Heart left ventricle (tissue), 16 donors: ENCODE data around the gene INTS2. TPM values are rescaled to one million over a fixed set of nuclear protein-coding genes. Genes with fewer than 3 reads are reported as not detected.
"Not testable (repeated sequence)": the region's sequence is repeated elsewhere in the genome, so short reads cannot be mapped to it uniquely, and the experiment has no call there.

ENCODE experiments used
- ATAC-seq, 4 donors: fragments of 200-7000 bp; cut with Tn5 transposase; one replicate each; pipeline ENCODE4 v1.9.1; 2020 to 2022; ENCODE audit warnings: moderate library complexity in 4 of 4, mild to moderate bottlenecking in 3 of 4, moderate number of reproducible peaks in 1 of 4
- DNase-seq, 5 donors: peaks; one replicate each; pipeline ENCODE4 v3.0.0-alpha.2; 2020
- H3K27ac ChIP-seq, 12 donors: fragments of 200-600 bp; sonication (generic) in 4 of 12; one replicate each; pipeline versions ENCODE4 v1.5.0 to v1.8.0; 2016 to 2022; ENCODE audit warnings: mild to moderate bottlenecking in 2 of 12
- H3K27me3 ChIP-seq, 9 donors: fragments of 200-600 bp; sonication (generic) in 2 of 9; one replicate each; pipeline versions ENCODE4 v1.5.1 to v1.8.0; 2016 to 2022; ENCODE audit warnings: mild to moderate bottlenecking in 3 of 9
- H3K36me3 ChIP-seq, 9 donors: fragments of 200-600 bp; sonication (generic) in 2 of 9; one replicate each; pipeline versions ENCODE4 v1.5.0 to v1.8.0; 2018 to 2022; ENCODE audit warnings: mild to moderate bottlenecking in 2 of 9
- H3K4me1 ChIP-seq, 12 donors: fragments of 200-600 bp; sonication (generic) in 4 of 12; one replicate each; pipeline versions ENCODE4 v1.5.0 to v1.8.0; 2016 to 2022; ENCODE audit warnings: mild to moderate bottlenecking in 3 of 12
- H3K4me3 ChIP-seq, 12 donors: fragments of 200-600 bp; sonication (generic) in 4 of 12; one replicate each; pipeline versions ENCODE4 v1.5.0 to v1.8.0; 2017 to 2022; ENCODE audit warnings: mild to moderate bottlenecking in 9 of 12, moderate library complexity in 4 of 12
- H3K9me3 ChIP-seq, 12 donors: fragments of 200-600 bp; sonication (generic) in 4 of 12; one replicate each; pipeline versions ENCODE4 v1.5.0 to v1.8.0; 2016 to 2022; ENCODE audit warnings: mild to moderate bottlenecking in 1 of 12
- CTCF ChIP-seq, 12 donors: fragments of 200-600 bp; sonication (generic) in 4 of 12; IDR thresholded peaks; one replicate each; pipeline versions ENCODE4 v1.5.0 to v1.8.0; 2018 to 2022; ENCODE audit warnings: antibody characterized with exemption in 12 of 12, mild to moderate bottlenecking in 5 of 12
- POLR2A ChIP-seq, 2 donors: fragments of 450-650 bp; IDR thresholded peaks; one replicate each; pipeline ENCODE4 v1.6.1; 2017; ENCODE audit warnings: antibody characterized with exemption in 2 of 2, mild to moderate bottlenecking in 2 of 2, moderate library complexity in 2 of 2
- WGBS, 4 donors: extraction: QIAGEN DNeasy Blood & Tissue Kit in 2 of 4; methylation state at CpG; one replicate each; pipeline versions ENCODE4 v1.1.5 to v1.1.7; 2013 to 2018; 5-methylcytosine and 5-hydroxymethylcytosine counted together
- intact Hi-C, 10 donors: fragments of 100-400 bp; cut with DNase I; formaldehyde crosslinking; loops; one replicate each; pipeline versions ENCODE4 v1.11.1 to v1.14.2; 2022
- polyA plus RNA-seq, 2 donors: library from polyadenylated mRNA; stranded (reverse); fragments of 200-250 nt; gene quantifications; one replicate each; pipeline ENCODE4 v1.2.3, GENCODE V29; 2013
- total RNA-seq, 9 donors: library from RNA; depleted of rRNA in 2 of 9; stranded (reverse); fragments of >200 nt in 2 of 9; fragmentation: NEBNext Ultra II Directional in 3 of 9; extraction: Animal tissue kit (Norgen Biotek cat#: 25700) in 3 of 9; gene quantifications; one replicate each; pipeline versions ENCODE4 v1.1.0 to v1.2.4, GENCODE V29; 2016 to 2023
- donor health status: ischemic (EF 13 %, LVEDD 7.1; RV severe dilation, severe dysfunction).
- donor health status: healthy with polysubstance abuse.
- donor health status: DM: no; HTN: yes; CAD: no.
- donor health status: DM: no; HTN: no; CAD: no.
- donor health status: ischemic (EF 25% LVEDD 6.9; RV normal size, moderate dysfunction).
- donor health status: ischemic (EF 25% LVEDD 5.7; RV mildly dilated, moderate dysfunction).
- donor health status: healthy.
- donor health status: DM: yes; HTN: yes; CAD: no.
- donor health status: ischemic (EF 35%, LVEDD 5.7; RV mildly dilated, moderate dysfunction).
- donor health status: nonischemic (EF 11% LVEDD 7.7; RV severe dilation, severe dysfunction).
- donor health status: DM: yes; HTN: yes; CAD: no.
- donor health status: PGD.
- donor health status: ischemic (EF 29% LVEDD 5.4; RV normal size, mild dysfunction).
- donor health status: nonischemic (EF 23%, LVEDD 6.1; RV moderate dilation, normal function).

The INTS2 gene
- total and polyA plus RNA-seq, 11 donors: 3.0 to 16.6 (median 9.5) TPM

- ATAC-seq: peak; percentile 98 to 100 (median 100)
- WGBS, 4 donors: 0 to 1% (median 1%) methylated on average over 40 to 43 of the region's 43 CpGs
- H3K36me3 ChIP-seq: peaks cover 0 to 21% (median 12%) of the 10 kb centered on the region in 9 donors
These were observed 64.6 kb downstream of the INTS2 start, which contains the start of gene BRIP1 for GRCh38 chr17:61862975-61863800. TSS of gene BRIP1 (minus strand) at chr17:61863528. CDS start at chr17:61861539, 1,989 bp downstream.

GRCh38 chr17:61862105-61862574, 65.6 kb downstream of the INTS2 start:
- peak overlapping the region in 1 of 12 donors; percentile 72 for H3K4me3 ChIP-seq
- H3K27me3 ChIP-seq: no peaks in the 10 kb centered on the region
- ATAC-seq (no peak), DNase-seq (no peak)
- intact Hi-C loops: loop anchor here in 2 of 10 donors (5.0 to 10.0 kb wide), 2 partner anchors 63 to 205 kb away; partner anchors contain the start of genes INTS2 (in 1 of the 2) and MED13 (in 1 of the 2)
- peaks cover 0 to 15% (median 3%) of the 10 kb centered on the region in 12 donors for H3K4me1 ChIP-seq
- TF ChIP-seq CTCF (IDR thresholded peaks at IDR 0.05) (no peak), POLR2A (IDR thresholded peaks at IDR 0.05) (no peak)
- no peak overlapping the region for H3K27ac ChIP-seq
- H3K9me3 ChIP-seq: no peaks in the 10 kb centered on the region
- H3K36me3 ChIP-seq: peaks cover 0 to 10% (median 2%) of the 10 kb centered on the region in 9 donors
- 34 to 54% (median 38%) methylated on average over 1 of the region's 1 CpG for WGBS, 4 donors

More at GRCh38 chr17:61862975-61863800, 64.6 kb downstream of the INTS2 start, which contains the start of gene BRIP1:
- peak; percentile 90 to 94 (median 92) for DNase-seq
- H3K27ac ChIP-seq: peak within 1 kb of the TSS in 11 of 12 donors; percentile 49 to 82 (median 68)
- no peaks in the 10 kb centered on the region for H3K27me3 ChIP-seq
- intact Hi-C loops: loop anchor here in 2 of 10 donors (5.0 to 10.0 kb wide), 2 partner anchors 62 to 204 kb away; partner anchors contain the start of genes INTS2 (in 1 of the 2) and MED13 (in 1 of the 2)
- peaks cover 0 to 15% (median 3%) of the 10 kb centered on the region in 12 donors for H3K4me1 ChIP-seq
- H3K9me3 ChIP-seq: no peaks in the 10 kb centered on the region
- H3K4me3 ChIP-seq: peak within 1 kb of the TSS; percentile 55 to 83 (median 70)
- no peak for TF ChIP-seq CTCF (IDR thresholded peaks at IDR 0.05)
- no peak for TF ChIP-seq POLR2A (IDR thresholded peaks at IDR 0.05)

GRCh38 chr17:61860397-61860796, 67.4 kb downstream of the INTS2 start:
- H3K4me1 ChIP-seq: peaks cover 0 to 15% (median 3%) of the 10 kb centered on the region in 12 donors
- ATAC-seq: not testable (repeated sequence)
- intact Hi-C loops: loop anchor here in 2 of 10 donors (5.0 to 10.0 kb wide), 2 partner anchors 64 to 207 kb away; partner anchors contain the start of genes INTS2 (in 1 of the 2) and MED13 (in 1 of the 2)

GRCh38 chr17:61856035-61856434, 71.7 kb downstream of the INTS2 start:
- no peak overlapping the region for H3K4me3 ChIP-seq
- no peaks in the 10 kb centered on the region for H3K4me1 ChIP-seq
- H3K36me3 ChIP-seq: no peaks in the 10 kb centered on the region
- no peaks in the 10 kb centered on the region for H3K9me3 ChIP-seq
- no peak overlapping the region for H3K27ac ChIP-seq
- WGBS, 4 donors: 93 to 100% (median 96%) methylated on average over 1 of the region's 1 CpG
- ATAC-seq (no peak), DNase-seq (no peak)
- no peak for TF ChIP-seq POLR2A (IDR thresholded peaks at IDR 0.05)
- TF ChIP-seq CTCF (IDR thresholded peaks at IDR 0.05): no peak
- intact Hi-C loops: no loop called here
- no peaks in the 10 kb centered on the region for H3K27me3 ChIP-seq

More at GRCh38 chr17:61860397-61860796, 67.4 kb downstream of the INTS2 start:
- H3K9me3 ChIP-seq, DNase-seq, H3K36me3 ChIP-seq, H3K27me3 ChIP-seq, H3K4me3 ChIP-seq, H3K27ac ChIP-seq: not testable (repeated sequence)
- 92 to 96% (median 94%) methylated on average over 10 of the region's 10 CpGs for WGBS, 4 donors
